Esophagus muscularis mucosa (tissue), 4 donors: Measurements from ENCODE around the gene RNF222. TPM values are rescaled to one million over a fixed set of nuclear protein-coding genes. Genes with fewer than 3 reads are reported as not detected.

ENCODE experiments used
- DNase-seq: peaks from one replicate; pipeline ENCODE4 v3.0.0-alpha.2; 2017; ENCODE audit errors: extremely low spot score
- H3K27ac ChIP-seq, 4 donors: fragments of 200-600 bp; sonication (generic); replicated peaks in 1 of 4; 1 replicate in 3 of 4; 2 replicates in 1 of 4; pipeline ENCODE4 v1.5.1; 2016 to 2019; ENCODE audit warnings: mild to moderate bottlenecking in 1 of 4
- H3K27me3 ChIP-seq, 4 donors: fragments of 200-600 bp; sonication (generic); one replicate each; pipeline versions ENCODE4 v1.5.1 to v1.6.0; 2016 to 2019
- H3K36me3 ChIP-seq, 4 donors: fragments of 200-600 bp; sonication (generic); one replicate each; pipeline ENCODE4 v1.5.1; 2016 to 2019
- H3K4me1 ChIP-seq, 4 donors: fragments of 200-600 bp; sonication (generic); one replicate each; pipeline ENCODE4 v1.5.1; 2016 to 2019
- H3K4me3 ChIP-seq, 4 donors: fragments of 200-600 bp; sonication (generic); 1 replicate in 2 of 4; 2 replicates in 2 of 4; pipeline ENCODE4 v1.5.1; 2016 to 2019; ENCODE audit warnings: mild to moderate bottlenecking in 4 of 4, moderate library complexity in 1 of 4
- H3K9me3 ChIP-seq, 4 donors: fragments of 200-600 bp; sonication (generic); 1 replicate in 3 of 4; 2 replicates in 1 of 4; pipeline ENCODE4 v1.5.1; 2016 to 2019
- EP300 ChIP-seq: sonication (generic); formaldehyde crosslinking; IDR thresholded peaks from one replicate; pipeline ENCODE4 v1.6.1; 2017; ENCODE audit warnings: antibody characterized with exemption
- POLR2A ChIP-seq: fragments of 450-650 bp; IDR thresholded peaks from one replicate; pipeline ENCODE4 v1.6.1; 2017; ENCODE audit warnings: antibody characterized with exemption, moderate library complexity, mild to moderate bottlenecking, low read depth
- POLR2AphosphoS5 ChIP-seq, 2 donors: sonication (generic); formaldehyde crosslinking; IDR thresholded peaks; one replicate each; pipeline ENCODE4 v1.6.1; 2017; ENCODE audit warnings: antibody characterized with exemption in 2 of 2
- WGBS: methylation state at CpG from one replicate; pipeline ENCODE4 v1.1.5; 2018; 5-methylcytosine and 5-hydroxymethylcytosine counted together
- intact Hi-C: fragments of 100-400 bp; cut with DNase I; formaldehyde crosslinking; loops from one replicate; pipeline ENCODE4 v1.15.1; 2023
- total RNA-seq, 4 donors: library from RNA; depleted of rRNA; stranded (reverse); fragments of >200 nt; gene quantifications; one replicate each; pipeline versions ENCODE4 v1.1.0 to v1.2.1, GENCODE V29; 2016
- TF ChIP-seq, protein P1 (sequence below), 3 experiments: fragments of 200-600 bp in 2 of 3; fragments of 450-650 bp in 1 of 3; sonication (generic) in 2 of 3; IDR thresholded peaks; one replicate each; pipeline ENCODE4 v1.5.1; 2017 to 2019; ENCODE audit warnings: antibody characterized with exemption in 3 of 3, mild to moderate bottlenecking in 2 of 3, moderate library complexity in 1 of 3

The RNF222 gene
- total RNA-seq, 4 donors from 2014 or later, result 0.42 TPM; not detected in 3

DNA sequence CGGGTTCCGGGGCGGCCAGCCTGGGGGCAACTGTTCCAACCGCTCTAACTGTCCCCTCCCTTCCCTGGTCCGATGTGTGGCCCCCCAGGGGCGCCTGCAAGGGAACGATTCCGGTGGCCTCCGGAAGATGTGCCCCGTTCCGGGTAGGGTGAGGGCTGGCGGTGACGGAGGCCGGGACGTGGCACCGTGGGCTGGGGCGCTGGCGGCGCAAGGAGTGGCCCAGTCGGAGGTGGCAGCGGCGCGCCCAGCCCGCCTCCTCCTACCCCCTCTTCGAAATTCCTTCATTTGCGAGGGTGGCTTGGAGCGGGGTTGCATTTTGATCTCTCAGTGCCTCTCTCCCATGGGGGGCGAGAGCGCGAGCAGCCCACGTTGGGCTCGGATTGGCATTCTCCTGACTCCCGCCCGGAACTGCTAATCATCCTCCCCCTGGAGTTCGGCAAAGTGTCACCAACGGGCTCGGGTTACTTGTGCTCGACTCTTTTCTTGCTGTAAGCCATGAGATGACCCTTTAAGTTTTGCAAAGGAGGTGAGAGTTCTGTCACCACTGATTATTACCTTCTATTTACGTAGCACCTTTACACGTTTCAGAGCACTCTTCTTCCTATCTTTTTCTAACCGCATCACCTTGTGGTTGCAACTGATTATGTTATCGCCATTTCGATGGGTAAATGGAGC lies 38.7 kb upstream of the RNF222 start:
- peak; percentile 93 for DNase-seq
- WGBS, result 0% methylated on average over 9 of the region's 43 CpGs
- TF ChIP-seq, protein P1, sequence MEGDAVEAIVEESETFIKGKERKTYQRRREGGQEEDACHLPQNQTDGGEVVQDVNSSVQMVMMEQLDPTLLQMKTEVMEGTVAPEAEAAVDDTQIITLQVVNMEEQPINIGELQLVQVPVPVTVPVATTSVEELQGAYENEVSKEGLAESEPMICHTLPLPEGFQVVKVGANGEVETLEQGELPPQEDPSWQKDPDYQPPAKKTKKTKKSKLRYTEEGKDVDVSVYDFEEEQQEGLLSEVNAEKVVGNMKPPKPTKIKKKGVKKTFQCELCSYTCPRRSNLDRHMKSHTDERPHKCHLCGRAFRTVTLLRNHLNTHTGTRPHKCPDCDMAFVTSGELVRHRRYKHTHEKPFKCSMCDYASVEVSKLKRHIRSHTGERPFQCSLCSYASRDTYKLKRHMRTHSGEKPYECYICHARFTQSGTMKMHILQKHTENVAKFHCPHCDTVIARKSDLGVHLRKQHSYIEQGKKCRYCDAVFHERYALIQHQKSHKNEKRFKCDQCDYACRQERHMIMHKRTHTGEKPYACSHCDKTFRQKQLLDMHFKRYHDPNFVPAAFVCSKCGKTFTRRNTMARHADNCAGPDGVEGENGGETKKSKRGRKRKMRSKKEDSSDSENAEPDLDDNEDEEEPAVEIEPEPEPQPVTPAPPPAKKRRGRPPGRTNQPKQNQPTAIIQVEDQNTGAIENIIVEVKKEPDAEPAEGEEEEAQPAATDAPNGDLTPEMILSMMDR (IDR thresholded peaks at IDR 0.05), result peak in 1 of 3 experiments; percentile 2
- TF ChIP-seq POLR2AphosphoS5 (IDR thresholded peaks at IDR 0.05) (peak in 1 of 2 donors; percentile 53), EP300 (no peak), POLR2A (no peak)
- intact Hi-C loops, result no loop called here
- Histone ChIP-seq H3K27ac (peak overlapping the region; percentile 100), H3K27me3 (no peaks in the 10 kb centered on the region), H3K36me3 (peaks cover 0 to 19% (median 9%) of the 10 kb centered on the region in 4 donors), H3K4me1 (peaks cover 30 to 45% (median 36%) of the 10 kb centered on the region in 4 donors), H3K9me3 (no peaks in the 10 kb centered on the region), H3K4me3 (peak overlapping the region; percentile 86 to 98 (median 96))

DNA sequence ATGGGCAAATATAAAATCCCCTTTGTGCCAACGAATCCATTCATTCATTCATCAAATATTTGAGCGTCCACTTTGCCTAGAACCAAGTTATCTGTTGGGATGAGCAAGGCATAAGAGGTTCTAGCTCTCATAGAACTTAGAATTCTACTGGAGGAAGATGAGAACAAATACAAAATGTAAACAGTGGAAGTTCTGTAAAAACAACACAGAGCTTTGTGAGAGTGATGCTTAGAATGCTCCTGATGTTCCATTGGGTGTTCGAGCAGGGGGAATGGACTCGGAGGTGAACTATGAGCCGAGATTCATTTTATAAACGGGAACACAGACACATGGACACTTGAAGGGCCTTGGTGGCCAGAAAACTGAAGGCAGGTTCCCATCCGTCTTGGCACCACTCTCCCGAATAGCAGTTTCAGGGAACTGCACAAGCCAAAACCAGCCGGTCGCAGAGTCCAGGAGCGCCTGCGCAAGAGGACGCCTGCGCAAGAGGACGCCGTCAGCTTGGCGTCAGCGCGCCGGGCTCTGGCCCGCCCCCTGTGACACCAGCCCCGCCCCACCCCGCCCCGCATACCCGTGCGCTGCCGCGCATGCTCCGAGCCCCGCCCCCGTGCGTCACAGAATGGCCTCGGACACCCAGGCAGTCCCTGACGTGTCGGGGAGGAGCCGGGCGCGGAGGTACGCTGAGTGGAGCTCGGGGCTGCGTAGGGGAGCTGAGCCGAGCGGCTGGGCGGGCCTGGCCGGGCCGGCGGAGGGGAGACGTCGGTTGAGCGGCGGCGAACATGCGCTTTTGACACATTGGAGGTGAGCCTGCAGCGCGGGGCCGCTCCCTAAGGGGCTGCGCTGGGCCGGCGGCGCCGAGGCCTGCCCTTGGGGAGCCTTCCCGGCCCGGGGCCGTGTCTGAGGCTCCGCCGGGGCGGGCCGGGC lies 37.9 kb upstream of the RNF222 start, which contains the start of gene NDEL1:
TSS of gene NDEL1 (plus strand) at position 640 of the 924 bp plus-strand sequence. CDS start 8,388 bp downstream, outside the sequence.
- Histone ChIP-seq H3K4me3 (peak within 1 kb of the TSS; percentile 86 to 98 (median 96)), H3K27ac (peak within 1 kb of the TSS; percentile 100), H3K9me3 (no peaks in the 10 kb centered on the region), H3K4me1 (peaks cover 29 to 45% (median 37%) of the 10 kb centered on the region in 4 donors), H3K27me3 (no peaks in the 10 kb centered on the region), H3K36me3 (peaks cover 0 to 19% (median 9%) of the 10 kb centered on the region in 4 donors)
- WGBS, result 12% methylated on average over 10 of the region's 68 CpGs
- DNase-seq, result peak; percentile 99
- peak; percentile 100 for TF ChIP-seq POLR2AphosphoS5 (IDR thresholded peaks at IDR 0.05)
- TF ChIP-seq, protein P1 (IDR thresholded peaks at IDR 0.05), result no peak
- peak; percentile 98 for TF ChIP-seq POLR2A
- intact Hi-C loops, result no loop called here

DNA sequence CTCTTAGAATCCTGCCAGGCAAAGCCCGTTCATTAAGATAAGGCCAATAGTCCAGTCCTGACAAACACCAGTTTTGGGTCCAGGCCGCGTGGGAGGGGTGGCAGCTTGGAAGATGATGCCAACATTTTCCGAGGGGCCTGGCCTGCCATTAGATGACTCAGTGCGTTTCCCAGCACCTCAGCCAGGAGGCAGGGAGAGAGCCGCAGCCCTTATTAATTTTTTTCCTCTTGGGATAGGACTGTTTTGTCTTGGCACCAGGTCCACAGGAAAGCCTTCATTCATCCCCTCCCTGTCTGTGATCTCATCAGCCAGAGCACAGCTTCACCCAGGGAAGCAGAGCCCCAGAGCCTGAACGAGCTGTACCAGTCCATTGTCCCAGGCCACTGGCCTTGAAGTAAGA lies 33.3 kb upstream of the RNF222 start:
- 32% methylated on average over 7 of the region's 7 CpGs for WGBS
- no peak for DNase-seq
- TF ChIP-seq, protein P1 (IDR thresholded peaks at IDR 0.05), result no peak
- TF ChIP-seq POLR2AphosphoS5 (IDR thresholded peaks at IDR 0.05) (peak; percentile 32 to 47), EP300 (no peak), POLR2A (no peak)
- intact Hi-C loops, result no loop called here
- H3K27ac ChIP-seq, result peak overlapping the region; percentile 27 to 60 (median 52)
- no peak overlapping the region for H3K4me3 ChIP-seq
- no peaks in the 10 kb centered on the region for H3K9me3 ChIP-seq
- H3K4me1 ChIP-seq, result peaks cover 7 to 19% (median 12%) of the 10 kb centered on the region in 4 donors
- no peaks in the 10 kb centered on the region for H3K27me3 ChIP-seq
- H3K36me3 ChIP-seq, result no peaks in the 10 kb centered on the region

DNA sequence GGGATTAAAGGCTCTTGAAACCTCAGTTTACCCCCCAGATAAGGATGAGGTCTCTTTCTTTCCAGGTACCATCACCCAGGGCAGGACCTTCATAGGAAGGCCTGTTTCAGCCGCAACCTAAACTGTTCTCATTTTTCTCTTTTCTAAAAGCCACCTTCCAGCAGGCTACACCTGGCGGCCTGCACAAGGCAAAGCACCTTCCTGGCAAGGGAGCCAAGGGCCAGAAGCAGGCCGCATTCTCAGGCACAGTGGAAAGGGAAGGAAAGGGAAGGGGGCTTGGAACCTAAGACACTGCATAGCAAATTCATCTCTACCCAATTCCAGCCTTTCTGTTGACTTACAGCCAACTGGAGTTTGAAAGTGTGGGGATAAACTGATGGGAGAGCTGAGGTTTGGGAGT lies 29.2 kb upstream of the RNF222 start:
- WGBS, result 91% methylated on average over 3 of the region's 3 CpGs

More for the DNA sequence above, 29.2 kb upstream of the RNF222 start:
- H3K4me3 ChIP-seq, result no peak overlapping the region
- H3K36me3 ChIP-seq, result no peaks in the 10 kb centered on the region
- peaks cover 7 to 14% (median 9%) of the 10 kb centered on the region in 4 donors for H3K4me1 ChIP-seq
- intact Hi-C loops, result no loop called here
- H3K9me3 ChIP-seq, result no peaks in the 10 kb centered on the region
- H3K27me3 ChIP-seq, result no peaks in the 10 kb centered on the region
- no peak overlapping the region for H3K27ac ChIP-seq
- TF ChIP-seq POLR2A (no peak), POLR2AphosphoS5 (IDR thresholded peaks at IDR 0.05) (no peak), EP300 (no peak)
- TF ChIP-seq, protein P1 (IDR thresholded peaks at IDR 0.05), result no peak
- no peak for DNase-seq
